ENCODE data around the gene HS6ST1. TPM values are rescaled to one million over a fixed set of nuclear protein-coding genes. Genes with fewer than 3 reads are reported as not detected.

HS6ST1 gene
- total RNA-seq, 1 donor from 2014 or later: 25.2 TPM

DNA sequence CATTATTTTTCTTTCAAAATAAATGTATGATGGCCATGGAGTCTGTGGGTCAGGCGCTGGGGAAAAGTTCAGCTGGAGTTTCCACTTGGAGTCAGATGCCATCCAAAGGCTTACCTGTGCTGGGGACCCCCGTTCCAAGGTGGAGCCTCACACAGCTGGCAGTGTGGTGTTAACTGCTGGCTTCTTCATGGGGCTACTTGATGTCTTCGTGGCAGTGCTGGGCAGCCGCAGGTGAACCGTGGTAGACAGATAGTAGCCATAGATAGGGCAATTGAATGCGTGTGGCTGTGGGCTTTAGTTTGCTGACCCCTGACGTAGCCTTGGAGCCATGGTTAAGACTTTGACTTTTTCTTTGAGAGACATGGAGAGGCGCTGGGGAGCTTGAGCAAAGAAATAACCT lies 83.1 kb downstream of the HS6ST1 start:
- no peak for DNase-seq

DNA sequence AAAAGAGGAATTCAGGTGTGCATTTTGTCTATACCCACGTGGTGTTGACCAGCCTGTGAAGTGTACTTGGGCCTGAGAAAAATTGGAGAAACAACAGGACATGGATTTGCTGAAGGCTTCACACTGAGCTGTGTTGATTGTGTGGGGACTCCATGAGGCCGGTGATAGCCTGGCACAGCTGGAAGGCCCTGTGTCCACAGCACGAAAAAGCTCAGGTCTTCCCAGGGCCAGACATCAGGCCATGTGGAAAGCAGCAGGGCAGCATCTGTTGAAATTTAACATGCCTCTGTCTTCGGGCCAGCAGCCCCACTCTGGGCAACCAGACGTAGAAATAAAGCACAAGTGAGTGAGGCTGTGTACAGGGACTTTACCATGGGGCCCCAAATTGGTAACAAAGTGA lies 84.1 kb downstream of the HS6ST1 start:
- no peak for DNase-seq

DNA sequence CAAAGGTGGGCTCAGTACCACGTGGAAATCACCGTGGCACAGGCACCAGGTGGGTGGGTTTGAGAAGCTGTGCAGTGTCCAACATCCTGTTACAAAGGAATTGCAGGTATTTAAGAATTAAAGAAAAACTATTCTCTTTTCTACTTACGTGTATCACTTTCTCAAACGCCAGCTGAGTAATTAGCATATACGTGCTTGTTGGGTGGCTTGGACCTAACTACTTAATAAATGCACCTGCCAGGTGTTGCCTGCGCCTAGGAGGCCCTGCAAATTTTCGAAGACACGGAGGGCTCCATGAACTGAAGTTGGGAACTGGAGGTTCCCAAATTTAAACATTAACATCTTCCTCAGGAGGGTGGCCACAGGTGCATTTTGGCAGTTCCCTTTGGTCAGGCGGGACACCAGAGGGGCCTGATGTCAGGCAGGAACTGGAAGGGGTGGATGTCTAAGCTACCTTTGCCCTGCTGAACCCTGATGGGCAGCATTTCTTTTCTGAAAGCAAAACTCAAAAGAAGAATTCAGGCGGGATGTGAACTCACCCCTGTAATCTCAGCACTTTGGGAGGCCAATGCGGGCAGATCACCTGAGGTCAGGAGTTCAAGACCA lies 84.8 kb downstream of the HS6ST1 start:
- no peak for DNase-seq

DNA sequence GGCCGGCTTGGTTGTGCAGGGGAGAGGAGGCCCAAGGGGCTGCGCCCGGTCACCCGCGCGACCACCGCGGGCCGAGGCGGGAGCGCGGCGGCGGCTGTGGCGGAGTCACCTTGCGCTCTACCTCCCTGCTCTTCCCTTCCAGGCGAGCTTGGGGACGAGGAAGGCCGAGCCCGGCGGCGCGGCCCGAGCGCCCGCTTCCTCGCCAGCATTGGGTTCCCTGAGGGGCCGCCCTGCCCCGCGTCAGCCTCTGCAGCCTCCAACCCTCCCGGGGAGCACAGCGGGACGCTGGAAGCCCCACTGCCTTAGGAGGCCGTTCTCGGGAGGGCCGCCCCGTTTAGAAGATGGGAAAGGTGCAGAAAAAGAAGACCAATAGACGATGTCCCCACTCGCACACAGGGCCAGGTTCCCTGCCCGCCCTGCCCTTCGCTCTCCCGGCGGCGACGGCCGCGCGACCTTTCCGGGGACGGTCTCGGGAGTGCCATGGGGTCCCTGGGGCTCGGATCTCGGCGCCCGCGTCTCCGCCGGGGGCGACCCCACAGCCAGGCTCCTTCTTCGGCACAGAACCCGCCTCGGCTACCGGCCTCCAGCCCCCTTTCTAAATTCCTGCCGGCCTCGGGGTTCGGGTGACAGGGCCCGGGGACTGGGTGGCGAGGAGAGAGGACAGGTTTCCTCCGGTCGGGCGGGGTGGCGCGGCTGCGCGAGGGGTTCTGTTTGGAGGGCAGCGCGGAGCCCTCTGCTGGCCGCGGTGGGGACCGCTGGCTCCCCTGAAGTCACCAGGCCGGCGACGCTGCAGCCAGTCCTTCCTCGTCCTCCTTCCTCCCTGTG lies 85.5 kb downstream of the HS6ST1 start:
- DNase-seq: peak; percentile 21

DNA sequence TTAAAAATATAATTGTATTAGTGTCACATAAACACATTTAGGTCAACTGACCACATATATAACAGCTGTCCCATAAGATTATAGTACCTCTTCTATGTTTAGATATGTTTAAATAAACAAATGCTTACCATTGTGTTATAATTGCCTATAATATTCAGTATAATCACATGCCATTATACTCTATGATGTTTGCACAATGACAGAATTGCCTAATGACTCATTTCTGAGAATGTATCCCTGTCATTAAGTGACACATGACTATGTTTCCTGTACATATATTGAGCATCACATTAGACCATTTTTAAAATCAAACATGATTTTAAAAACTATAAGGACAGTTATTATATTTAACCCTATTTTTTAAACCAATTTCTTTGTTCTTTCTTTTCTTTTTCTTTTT lies 89.8 kb downstream of the HS6ST1 start:
- no peak for DNase-seq

DNA sequence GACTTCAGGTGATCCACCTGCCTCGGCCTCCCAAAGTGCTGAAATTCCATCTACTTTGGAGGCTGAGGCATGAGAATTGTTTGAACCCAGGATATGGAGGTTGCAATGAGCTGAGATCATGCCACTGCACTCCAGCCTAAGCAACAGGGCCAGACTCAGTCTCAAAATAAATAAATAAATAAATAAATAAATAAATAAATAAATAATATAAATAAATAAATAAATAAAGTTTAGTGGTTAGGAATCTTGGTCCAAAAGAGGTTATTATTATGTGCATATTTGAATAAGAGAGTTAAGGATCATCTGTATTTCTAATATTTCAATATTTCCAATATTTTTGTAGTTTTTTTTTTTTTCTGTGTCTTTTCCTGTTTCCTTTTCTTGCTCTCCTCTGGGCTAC lies 90.8 kb downstream of the HS6ST1 start:
- no peak for DNase-seq

DNA sequence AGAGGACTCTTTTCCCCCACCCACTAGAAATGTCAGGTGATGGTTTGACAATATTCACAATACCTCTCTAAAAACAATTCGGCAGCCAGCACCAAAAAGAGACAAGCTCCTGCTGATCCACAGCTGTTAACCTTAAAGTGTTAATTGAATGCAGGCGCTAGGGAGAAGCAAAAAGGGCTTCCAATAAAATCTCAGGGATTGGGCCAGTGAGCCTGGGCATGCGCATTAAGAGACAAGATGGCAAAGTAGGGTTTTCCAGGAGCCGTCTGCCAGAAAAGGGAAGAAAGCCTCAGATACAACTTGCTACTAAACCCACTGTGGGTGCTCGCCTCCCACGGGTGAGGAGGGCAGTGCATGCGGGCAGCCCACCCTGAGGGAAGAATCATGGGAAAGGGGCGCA lies 98.8 kb downstream of the HS6ST1 start:
- DNase-seq: peak; percentile 10

DNA sequence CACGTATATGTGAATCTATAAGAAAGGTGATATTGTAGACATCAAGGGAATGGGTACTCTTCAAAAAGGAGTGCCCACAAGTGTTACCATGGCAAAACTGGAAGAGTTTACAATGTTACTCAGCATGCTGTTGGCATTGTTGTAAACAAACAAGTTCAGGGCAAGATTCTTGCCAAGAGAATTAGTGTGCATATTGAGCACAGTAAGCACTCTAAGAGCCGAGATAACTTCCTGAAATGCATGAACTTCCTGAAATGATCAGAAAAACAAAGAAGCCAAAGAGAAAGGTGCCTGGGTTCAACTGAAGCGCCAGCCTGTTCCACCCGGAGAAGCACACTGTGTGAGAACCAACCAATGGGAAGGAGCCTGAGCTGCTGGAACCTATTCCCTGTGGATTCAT lies 101.0 kb downstream of the HS6ST1 start:
- no peak for DNase-seq

DNA sequence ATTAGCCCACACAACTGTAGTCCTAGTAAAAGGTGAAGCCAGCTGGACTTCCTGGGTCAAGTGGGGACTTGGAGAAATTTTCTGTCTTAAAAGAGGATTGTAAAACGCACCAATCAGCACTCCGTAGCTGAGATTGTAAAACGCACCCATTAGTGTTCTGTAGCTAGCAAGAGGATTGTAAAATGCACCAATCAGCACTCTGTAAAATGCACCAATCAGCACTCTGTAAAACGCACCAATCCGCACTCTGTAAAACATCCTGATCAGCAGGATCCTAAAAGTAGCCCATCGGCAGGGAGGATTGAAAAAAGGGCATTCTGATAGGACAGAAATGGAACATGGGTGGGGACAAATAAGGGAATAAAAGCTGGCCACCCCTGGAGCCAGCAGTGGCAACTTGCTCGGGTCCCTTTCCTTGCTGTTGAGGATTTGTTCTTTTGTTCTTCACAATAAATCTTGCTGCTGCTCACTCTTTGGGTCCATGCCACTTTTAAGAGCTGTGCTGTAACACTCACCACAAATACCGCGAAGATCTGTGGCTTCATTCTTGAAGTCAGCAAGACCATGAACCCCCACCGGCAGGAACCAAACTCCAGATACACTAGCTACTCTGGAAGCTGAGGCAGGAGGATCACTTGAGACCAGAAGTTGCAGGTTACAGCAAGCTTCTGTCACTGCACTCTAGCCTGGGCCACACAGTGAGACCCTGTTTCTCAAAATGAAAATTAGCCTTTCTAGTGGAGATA lies 102.6 kb downstream of the HS6ST1 start:
- no peak for DNase-seq

Small RNA genes within 50 kb of the gene (small RNA-seq; reads per million reads assigned to genes)
- not detected for gene RF00019 (ENCODE audit: low replicate concordance)

Other genes with a start within 250 kb of the HS6ST1 start
- 30.9 TPM for gene UGGT1, start 227.7 kb downstream of the HS6ST1 start, total RNA-seq

All from skin of body (tissue), 3 donors.